HG02759 (cell line): Measurements from ENCODE around the gene GAL3ST2.
"Not testable (repeated sequence)": the region's sequence is repeated elsewhere in the genome, so short reads cannot be mapped to it uniquely, and the experiment has no call there.

ENCODE experiments used
- ATAC-seq: cut with Tn5 transposase; IDR thresholded peaks from one replicate; pipeline ENCODE4 v1.9.1; 2021; ENCODE audit warnings: mild to moderate bottlenecking, moderate library complexity; ENCODE audit not compliant: unreplicated experiment

The GAL3ST2 gene

GRCh38 chr2:241746084-241746483 lies 30.5 kb upstream of the GAL3ST2 start:
- no peak for ATAC-seq

- ATAC-seq: no peak
Measured at GRCh38 chr2:241748468-241749256, 28.0 kb upstream of the GAL3ST2 start.

DNA sequence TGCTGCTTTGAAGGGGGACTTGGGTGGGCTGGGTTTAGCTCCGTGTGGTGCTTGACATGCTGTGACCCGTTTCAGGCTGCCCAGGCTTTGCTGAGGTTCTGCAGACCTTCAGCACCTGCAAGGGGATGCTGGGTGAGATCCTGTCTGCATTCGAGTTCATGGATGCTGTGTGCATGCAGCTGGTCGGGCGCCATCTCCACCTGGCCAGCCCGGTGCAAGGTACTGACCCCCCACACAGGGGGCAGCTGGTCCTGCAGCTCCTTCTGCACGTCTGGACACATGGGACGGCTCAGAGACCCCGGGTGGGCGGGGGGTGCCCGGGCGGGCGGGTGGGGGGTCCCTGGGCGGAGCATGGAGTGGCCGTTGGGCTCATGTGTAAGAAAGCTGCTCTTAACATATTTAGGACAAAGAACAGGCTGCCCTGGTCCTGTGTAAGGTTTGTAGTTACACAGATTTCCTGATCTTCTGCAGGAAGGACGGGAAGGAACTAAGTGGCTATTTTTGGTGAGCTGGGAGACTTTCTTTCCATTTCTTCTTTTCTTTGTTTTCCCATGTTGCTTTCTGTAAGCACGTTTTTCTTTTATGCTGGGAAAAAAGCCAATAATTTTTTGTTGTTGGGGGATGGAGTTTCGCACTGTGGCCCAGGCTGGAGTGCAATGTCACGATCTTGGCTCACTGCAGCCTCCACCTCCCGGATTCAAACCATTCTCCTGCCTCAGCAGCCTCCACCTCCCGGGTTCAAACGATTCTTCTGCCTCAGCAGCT lies 26.4 kb upstream of the GAL3ST2 start:
- ATAC-seq: no peak

- ATAC-seq: no peak
Measured at GRCh38 chr2:241751152-241751551, 25.5 kb upstream of the GAL3ST2 start.

GRCh38 chr2:241751776-241752175 lies 24.8 kb upstream of the GAL3ST2 start:
- ATAC-seq: no peak

GRCh38 chr2:241752253-241752652 lies 24.4 kb upstream of the GAL3ST2 start:
- ATAC-seq: no peak

DNA sequence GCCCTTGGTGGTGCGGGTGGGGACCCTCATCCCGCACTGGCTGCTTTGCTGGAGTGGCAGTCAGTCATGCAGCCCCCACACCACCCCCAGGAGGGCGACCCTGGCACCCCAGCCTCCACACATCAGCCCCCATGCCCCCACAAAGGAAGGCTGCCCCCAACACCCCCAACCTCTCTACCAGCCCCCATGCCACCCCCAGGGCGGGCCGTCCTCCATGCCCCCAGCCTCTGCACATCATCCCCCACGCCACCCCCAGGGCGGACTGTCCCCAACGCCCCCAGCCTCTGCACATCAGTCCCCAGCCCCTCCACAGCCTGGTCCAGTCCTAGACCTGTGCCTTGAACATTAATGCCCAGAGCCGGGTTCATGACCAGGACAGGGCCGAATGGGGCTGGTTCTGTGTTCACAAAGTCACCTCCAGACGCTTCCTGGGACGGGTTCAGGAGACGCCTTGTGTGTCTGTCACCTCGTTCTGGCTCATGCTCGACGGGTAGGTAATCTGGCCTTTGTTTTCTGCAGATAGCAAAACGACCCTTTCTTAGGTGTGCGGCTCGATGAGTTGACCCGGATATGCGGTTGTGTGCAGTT lies 23.8 kb upstream of the GAL3ST2 start:
- ATAC-seq: no peak

DNA sequence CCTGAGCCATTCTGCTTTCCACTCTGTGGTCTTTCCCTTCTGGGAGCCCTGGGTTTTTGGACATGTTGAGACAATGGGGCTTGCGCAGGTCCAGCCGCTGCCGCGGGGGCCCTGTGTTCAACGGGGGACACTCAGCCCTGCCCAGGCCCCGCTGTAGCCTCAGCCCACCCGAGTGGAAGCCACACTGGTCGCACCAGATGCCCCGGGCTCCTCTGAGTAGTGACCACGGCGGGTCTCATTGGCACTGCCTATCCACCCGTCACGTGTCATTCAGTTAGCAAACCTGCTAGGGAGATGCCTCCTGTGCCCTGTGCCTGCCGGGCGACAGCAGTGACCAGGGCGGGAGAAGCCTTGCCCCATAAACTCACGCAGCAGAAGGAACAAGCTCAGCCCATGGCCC lies 23.1 kb upstream of the GAL3ST2 start:
- no peak for ATAC-seq

DNA sequence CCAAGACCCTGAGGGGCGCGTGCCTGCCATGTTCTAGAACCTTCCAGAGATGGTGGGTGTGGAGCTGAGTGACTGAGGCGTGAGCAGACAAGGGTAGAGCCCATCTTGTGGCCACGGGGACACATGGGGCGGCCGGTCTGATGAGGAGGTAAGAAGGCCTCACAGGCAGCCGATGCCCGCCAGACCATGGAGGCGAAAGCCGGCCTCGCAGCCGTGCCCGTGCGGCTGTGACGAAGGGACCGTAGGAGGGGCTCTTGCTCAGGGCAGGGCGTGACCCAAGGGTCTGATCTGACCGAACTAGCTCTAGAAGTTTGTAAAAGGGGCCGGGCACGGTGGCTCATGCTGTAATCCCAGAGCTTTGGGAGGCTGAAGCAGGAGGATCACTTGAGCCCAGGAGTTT lies 22.6 kb upstream of the GAL3ST2 start:
- no peak for ATAC-seq

DNA sequence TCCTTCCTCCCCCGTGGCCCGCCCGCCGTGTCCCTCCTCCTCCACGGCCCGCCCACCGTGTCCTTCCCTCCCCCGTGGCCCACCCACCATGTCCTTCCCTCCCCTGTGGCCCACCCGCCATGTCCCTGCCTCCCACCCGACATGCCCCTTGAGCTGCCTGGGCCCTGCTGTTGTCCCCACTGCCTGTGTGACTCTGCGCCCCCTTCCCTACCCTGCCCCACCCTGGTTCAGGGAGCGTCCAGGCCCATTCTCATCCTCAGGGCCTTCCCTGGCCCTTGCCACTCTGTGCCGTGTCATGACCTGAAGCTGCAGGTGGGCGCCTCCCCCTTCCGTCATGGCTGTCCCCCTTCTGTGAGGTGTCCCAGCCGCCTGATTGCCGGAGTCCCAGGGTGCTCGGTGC lies 21.5 kb upstream of the GAL3ST2 start:
- no peak for ATAC-seq

DNA sequence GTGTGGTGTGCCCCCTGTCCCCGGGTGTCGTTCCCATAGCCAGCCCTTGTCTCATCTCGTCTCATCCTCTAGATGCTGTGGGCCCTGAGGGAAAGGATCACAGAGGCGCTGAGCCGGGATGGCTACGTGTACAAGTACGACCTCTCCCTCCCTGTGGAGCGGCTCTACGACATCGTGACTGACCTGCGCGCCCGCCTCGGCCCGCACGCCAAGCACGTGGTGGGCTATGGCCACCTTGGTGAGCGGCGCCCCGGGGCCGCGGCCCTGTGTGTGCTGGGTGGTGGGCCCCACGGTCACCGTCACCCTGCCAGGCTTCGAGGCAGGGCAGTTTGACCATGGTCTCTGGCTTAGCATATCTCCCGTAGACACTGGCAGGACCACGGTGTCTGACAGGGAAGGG lies 20.8 kb upstream of the GAL3ST2 start:
- ATAC-seq: no peak

DNA sequence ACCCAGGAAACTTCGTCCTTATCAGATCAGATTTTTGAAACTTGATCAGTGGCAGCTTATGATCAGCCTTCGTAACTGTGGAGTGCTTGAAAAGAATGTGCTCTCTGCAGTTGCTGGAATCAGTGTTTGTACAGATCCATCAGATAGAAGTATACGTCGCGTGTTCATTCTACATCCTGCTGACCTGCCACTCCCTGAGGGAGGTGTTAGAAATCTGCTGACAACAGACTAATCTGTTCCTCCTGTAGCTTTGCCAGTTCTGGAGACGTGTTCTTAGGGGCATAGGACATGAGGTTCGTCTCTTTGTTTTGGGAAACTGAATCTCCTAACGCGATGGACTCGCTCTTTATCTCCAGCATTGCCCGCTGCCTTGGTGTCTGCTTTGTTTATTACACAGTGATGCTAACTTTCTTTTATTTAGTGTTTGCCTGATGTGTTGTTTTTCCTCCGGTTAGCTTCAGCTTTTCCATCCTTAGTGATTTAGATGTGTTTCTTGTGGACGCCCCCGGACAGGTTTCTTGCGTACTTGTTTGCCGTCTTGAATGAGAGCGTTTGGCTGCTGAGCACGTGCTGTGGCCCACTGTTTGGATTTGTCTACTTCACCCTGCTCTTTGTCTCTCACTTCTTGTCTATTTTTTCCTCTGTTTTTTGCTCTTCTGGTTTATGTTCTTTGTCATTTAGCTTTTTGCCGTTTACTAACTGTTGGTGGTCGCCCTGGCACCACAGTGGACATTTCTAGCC lies 17.4 kb upstream of the GAL3ST2 start:
- no peak for ATAC-seq

DNA sequence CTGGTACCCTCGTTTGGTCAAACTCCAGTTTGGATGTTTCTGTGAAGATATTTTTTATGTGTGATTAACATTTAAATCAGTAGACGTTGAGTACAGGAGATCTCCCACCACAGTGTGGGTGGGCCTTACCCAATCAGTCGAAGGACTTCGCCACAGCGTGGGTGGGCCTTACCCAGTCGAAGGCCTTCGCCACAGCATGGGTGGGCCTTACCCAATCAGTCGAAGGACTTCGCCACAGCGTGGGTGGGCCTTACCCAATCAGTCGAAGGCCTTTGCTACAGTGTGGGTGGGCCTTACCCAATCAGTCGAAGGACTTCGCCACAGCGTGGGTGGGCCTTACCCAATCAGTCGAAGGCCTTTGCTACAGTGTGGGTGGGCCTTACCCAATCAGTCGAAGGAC lies 16.7 kb upstream of the GAL3ST2 start:
- ATAC-seq: not testable (repeated sequence)

DNA sequence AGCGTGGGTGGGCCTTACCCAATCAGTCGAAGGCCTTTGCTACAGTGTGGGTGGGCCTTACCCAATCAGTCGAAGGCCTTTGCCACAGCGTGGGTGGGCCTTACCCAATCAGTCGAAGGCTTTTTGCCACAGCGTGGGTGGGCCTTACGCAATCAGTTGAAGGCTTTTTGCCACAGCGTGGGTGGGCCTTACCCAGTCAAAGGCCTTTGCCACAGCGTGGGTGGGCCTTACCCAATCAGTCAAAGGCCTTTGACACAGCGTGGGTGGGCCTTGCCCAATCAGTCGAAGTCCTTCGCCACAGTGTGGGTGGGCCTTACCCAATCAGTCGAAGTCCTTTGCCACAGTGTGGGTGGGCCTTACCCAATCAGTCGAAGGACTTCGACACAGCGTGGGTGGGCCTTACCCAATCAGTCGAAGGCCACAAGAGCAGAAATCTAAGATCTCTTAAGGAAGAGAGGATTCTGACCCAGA lies 16.3 kb upstream of the GAL3ST2 start:
- no peak for ATAC-seq

- ATAC-seq: no peak
Measured at GRCh38 chr2:241762321-241762932, 14.2 kb upstream of the GAL3ST2 start.

GRCh38 chr2:241762933-241763369 lies 13.7 kb upstream of the GAL3ST2 start:
- no peak for ATAC-seq

- no peak for ATAC-seq
Measured at GRCh38 chr2:241763551-241764274, 12.9 kb upstream of the GAL3ST2 start.

DNA sequence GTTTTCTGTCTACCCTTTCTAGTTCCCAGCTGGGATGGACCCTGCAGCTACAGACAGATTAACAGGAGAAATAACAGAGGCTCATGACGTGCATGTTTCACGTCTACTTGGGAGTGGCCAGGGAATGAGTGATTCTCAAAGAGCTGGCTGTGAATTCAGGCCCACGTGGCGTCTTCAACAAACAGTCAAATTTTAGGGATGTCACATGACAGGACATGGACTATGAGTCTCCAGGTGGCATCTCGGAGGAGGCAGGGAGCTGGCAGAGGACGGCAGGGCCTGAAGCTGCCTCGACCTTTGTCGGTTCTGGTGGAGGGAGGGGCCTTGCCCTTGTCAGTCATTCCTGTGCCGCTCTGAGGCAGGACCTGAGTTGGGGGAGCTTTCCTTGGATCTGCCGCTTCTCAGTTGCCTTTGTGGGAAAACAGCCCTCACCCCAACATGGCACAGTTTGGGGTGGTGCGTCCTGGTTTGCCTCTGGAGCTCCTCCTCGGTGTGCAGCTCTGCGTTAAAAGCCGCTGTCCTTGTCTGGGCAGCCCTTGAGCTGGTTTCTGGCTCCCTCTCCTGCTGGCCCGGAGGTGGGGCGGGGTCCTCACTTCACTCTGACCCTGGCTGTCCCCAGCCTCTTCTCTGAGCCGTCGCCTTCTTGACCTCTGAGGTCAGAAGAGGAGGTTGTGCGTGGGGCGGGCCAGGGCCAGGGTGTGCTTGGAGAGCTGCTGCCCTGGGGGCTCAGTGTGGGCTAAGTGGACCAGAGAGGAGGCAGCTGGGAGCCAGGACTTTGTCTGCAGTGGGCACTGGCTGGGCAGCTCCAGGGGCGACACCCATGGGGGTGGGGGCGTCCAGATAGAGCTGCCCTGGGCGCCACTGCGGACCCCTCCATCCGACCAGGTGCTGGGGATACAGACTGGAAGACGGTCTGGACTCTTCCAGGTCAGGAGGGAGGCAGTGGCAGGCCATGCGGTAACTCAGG lies 12.1 kb upstream of the GAL3ST2 start:
- no peak for ATAC-seq
